Keratinocyte (primary cell): Measurements from ENCODE around the gene FAM50A. TPM values are rescaled to one million over a fixed set of nuclear protein-coding genes. Genes with fewer than 3 reads are reported as not detected.

Experiments
- DNase-seq: peaks from one replicate; pipeline ENCODE4 v3.0.0-alpha.2; 2011; ENCODE audit warnings: low read depth, missing footprints, low spot score
- FAIRE-seq: peaks from 2 replicates; lab custom pipeline; 2011; peaks lifted over from hg19 to GRCh38; lab: Jason Lieb, UNC
- H2AFZ ChIP-seq: 2 replicates; pipeline ENCODE4 v1.6.0; 2012; ENCODE audit warnings: low read length, control low read depth, inconsistent platforms; ENCODE audit not compliant: control insufficient read depth
- H3K27ac ChIP-seq: 2 replicates; pipeline ENCODE4 v1.5.1; 2011; ENCODE audit warnings: low read length; ENCODE audit not compliant: control insufficient read depth, insufficient read depth
- H3K27me3 ChIP-seq: 3 replicates; pipeline ENCODE4 v1.6.0; 2011; ENCODE audit warnings: low read length; ENCODE audit not compliant: control insufficient read depth, insufficient read depth; ENCODE audit errors: extremely low read depth
- H3K36me3 ChIP-seq, 2 experiments: 2 replicates in 1 of 2; 3 replicates in 1 of 2; pipeline ENCODE4 v1.5.1; 2011; ENCODE audit warnings: low read length in 2 of 2, mild to moderate bottlenecking in 1 of 2; ENCODE audit not compliant: control insufficient read depth in 2 of 2, insufficient read depth in 2 of 2; ENCODE audit errors: extremely low read depth in 1 of 2
- H3K4me1 ChIP-seq: 3 replicates; pipeline ENCODE4 v1.5.1; 2011; ENCODE audit warnings: low read length; ENCODE audit not compliant: control insufficient read depth, insufficient read depth; ENCODE audit errors: extremely low read depth
- H3K4me2 ChIP-seq: 3 replicates; pipeline ENCODE4 v1.6.0; 2011; ENCODE audit warnings: low read depth, low read length; ENCODE audit not compliant: control insufficient read depth, insufficient read depth; ENCODE audit errors: extremely low read depth
- H3K4me3 ChIP-seq, 3 experiments: fragments of 200-600 bp in 1 of 3; sonication (generic) in 1 of 3; 2 replicates in 2 of 3; 3 replicates in 1 of 3; pipeline ENCODE4 v1.5.1; 2011 to 2016; ENCODE audit warnings: low read length in 3 of 3, mild to moderate bottlenecking in 3 of 3, control low read depth in 2 of 3, inconsistent platforms in 1 of 3, low read depth in 1 of 3, mixed read lengths in 1 of 3, mixed run types in 1 of 3, moderate library complexity in 1 of 3; ENCODE audit not compliant: control insufficient read depth in 2 of 3, insufficient read depth in 2 of 3; ENCODE audit errors: extremely low read depth in 1 of 3
- H3K79me2 ChIP-seq: 2 replicates; pipeline ENCODE4 v1.6.0; 2012; ENCODE audit warnings: low read length; ENCODE audit not compliant: control insufficient read depth, insufficient read depth
- H3K9ac ChIP-seq: 3 replicates; pipeline ENCODE4 v1.6.0; 2011; ENCODE audit warnings: low read length; ENCODE audit not compliant: control insufficient read depth, insufficient read depth; ENCODE audit errors: extremely low read depth
- H3K9me1 ChIP-seq: 3 replicates; pipeline ENCODE4 v1.6.0; 2011; ENCODE audit warnings: low read length; ENCODE audit not compliant: control insufficient read depth, insufficient read depth; ENCODE audit errors: extremely low read depth
- H3K9me3 ChIP-seq: 2 replicates; pipeline ENCODE4 v1.5.1; 2012; ENCODE audit warnings: low read depth, low read length; ENCODE audit not compliant: control insufficient read depth
- H4K20me1 ChIP-seq: 3 replicates; pipeline ENCODE4 v1.6.0; 2011; ENCODE audit warnings: low read length; ENCODE audit not compliant: control insufficient read depth, insufficient read depth; ENCODE audit errors: extremely low read depth
- EZH2 ChIP-seq: IDR thresholded peaks from one replicate; pipeline ENCODE4 v1.6.1; 2012; ENCODE audit warnings: inconsistent platforms, mild to moderate bottlenecking, low read length, moderate library complexity
- dilution Hi-C: fragments of 300-500 bp; cut with MboI; formaldehyde crosslinking; loops from one replicate; pipeline ENCODE4 v1.7.0; 2020; ENCODE audit warnings: low sequenced_read_pairs; ENCODE audit not compliant: extremely low pct_ligation_motif_present
- polyA plus RNA-seq, 5 experiments: library from polyadenylated mRNA; depleted of rRNA in 3 of 5; stranded (reverse) in 3 of 5; stranded (forward) in 1 of 5; unstranded in 1 of 5; fragments of >200 nt; gene quantifications; 1 replicate in 1 of 5; 2 replicates in 3 of 5; 3 replicates in 1 of 5; pipeline versions ENCODE4 v1.2.1 to v1.2.3, GENCODE V29; 2011 to 2012; ENCODE audit warnings: missing spikeins in 2 of 5, low read depth in 1 of 5, low replicate concordance in 1 of 5
- TF ChIP-seq, protein P1 (sequence below), 3 experiments: IDR thresholded peaks in 1 of 3; conservative IDR thresholded peaks in 1 of 3; optimal IDR thresholded peaks in 1 of 3; 2 replicates in 2 of 3; 3 replicates in 1 of 3; pipeline versions ENCODE3 to v1.5.1; 2011; ENCODE audit warnings: low read length in 3 of 3, mild to moderate bottlenecking in 3 of 3, moderate library complexity in 2 of 3, control low read depth in 1 of 3, inconsistent platforms in 1 of 3; ENCODE audit not compliant: insufficient read depth in 2 of 3; ENCODE audit errors: extremely low read depth in 1 of 3

The FAM50A gene
- polyA plus RNA-seq, 1 donor (not counting 4 experiments of a cell fraction or from before 2014, with no cell fraction given), result 35.7 TPM

DNA sequence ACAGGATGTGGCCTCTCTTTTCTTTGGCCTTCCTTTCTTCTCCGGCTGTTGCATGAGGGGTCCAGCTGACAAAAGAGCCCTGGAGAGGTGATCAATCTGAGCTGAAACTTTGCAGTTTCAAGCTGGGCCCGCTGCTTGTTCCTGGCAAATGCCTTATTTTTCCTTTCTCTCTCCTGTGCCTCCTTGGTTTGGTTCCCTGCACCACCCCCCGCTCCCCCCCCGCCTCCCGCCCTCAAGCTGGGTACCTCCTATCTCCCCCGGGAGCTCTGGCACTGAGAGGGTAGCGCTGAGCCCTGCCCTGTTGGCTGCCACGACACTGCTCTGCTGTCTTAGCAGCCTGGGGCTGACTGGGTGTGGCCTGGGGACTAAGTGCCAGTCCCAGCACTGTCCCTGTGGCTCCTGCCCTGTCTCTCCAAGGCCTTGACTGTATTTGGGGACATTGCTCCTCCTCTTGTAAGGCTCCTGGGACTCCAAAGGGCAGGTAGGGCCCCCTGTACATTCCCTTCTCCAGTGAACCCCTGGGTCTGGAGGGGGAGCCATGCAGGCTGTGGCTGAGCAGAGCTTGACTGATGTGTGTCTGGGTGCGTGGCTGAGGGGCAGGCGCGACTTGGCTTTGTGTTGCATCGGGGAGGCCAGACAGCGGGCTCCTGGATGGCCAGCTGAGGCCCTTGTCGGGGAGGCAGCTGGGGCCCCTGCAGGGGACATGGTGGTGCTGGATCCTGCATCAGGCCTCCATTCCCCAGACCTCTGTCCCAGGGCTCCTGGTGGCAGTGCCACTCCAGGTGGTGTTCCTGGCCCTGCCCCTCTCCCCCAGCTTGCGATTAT, 15.2 kb downstream of the FAM50A start:
- Histone ChIP-seq H3K4me3 (peak overlapping the region; percentile 48 to 62 (median 51)), H3K9me1 (no peaks in the 10 kb centered on the region), H3K4me1 (peaks cover 4% of the 10 kb centered on the region), H3K9me3 (no peaks in the 10 kb centered on the region), H3K4me2 (peak overlapping the region; percentile 66), H2AFZ (no peak overlapping the region), H3K27me3 (no peaks in the 10 kb centered on the region), H4K20me1 (no peaks in the 10 kb centered on the region), H3K79me2 (peaks cover 8% of the 10 kb centered on the region), H3K36me3 (peaks cover 0 to 3% of the 10 kb centered on the region in 2 experiments), H3K9ac (peak overlapping the region; percentile 41), H3K27ac (no peak overlapping the region)
- dilution Hi-C loops, result no loop called here
- no peak for DNase-seq
- TF ChIP-seq EZH2, result no peak
- no peak for FAIRE-seq

DNA sequence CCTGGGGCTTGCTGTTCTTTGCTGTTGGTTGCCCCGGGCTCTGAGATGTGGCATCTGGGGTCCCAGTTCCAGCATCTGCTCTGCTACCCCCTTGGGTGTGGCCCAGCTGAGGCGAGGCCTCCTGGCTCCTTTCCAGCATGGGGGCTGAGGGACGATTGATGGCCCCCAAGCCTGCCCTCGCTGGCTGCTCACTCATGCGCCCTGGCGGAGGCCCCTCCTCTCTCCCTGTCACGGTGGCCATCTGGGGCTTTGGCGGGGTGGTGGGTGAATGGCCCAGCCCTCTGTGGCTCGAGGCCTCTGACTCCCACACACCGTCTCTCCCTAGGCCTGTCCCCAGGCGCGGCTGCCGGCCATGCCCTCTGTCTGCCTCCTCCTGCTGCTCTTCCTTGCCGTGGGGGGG, 15.9 kb downstream of the FAM50A start:
- dilution Hi-C loops, result no loop called here
- H3K9me3 ChIP-seq, result no peaks in the 10 kb centered on the region
- peaks cover 8% of the 10 kb centered on the region for H3K79me2 ChIP-seq
- peaks cover 4% of the 10 kb centered on the region for H3K4me1 ChIP-seq
- H2AFZ ChIP-seq, result no peak overlapping the region
- FAIRE-seq (no peak), DNase-seq (no peak)
- no peaks in the 10 kb centered on the region for H4K20me1 ChIP-seq
- TF ChIP-seq, protein P1, sequence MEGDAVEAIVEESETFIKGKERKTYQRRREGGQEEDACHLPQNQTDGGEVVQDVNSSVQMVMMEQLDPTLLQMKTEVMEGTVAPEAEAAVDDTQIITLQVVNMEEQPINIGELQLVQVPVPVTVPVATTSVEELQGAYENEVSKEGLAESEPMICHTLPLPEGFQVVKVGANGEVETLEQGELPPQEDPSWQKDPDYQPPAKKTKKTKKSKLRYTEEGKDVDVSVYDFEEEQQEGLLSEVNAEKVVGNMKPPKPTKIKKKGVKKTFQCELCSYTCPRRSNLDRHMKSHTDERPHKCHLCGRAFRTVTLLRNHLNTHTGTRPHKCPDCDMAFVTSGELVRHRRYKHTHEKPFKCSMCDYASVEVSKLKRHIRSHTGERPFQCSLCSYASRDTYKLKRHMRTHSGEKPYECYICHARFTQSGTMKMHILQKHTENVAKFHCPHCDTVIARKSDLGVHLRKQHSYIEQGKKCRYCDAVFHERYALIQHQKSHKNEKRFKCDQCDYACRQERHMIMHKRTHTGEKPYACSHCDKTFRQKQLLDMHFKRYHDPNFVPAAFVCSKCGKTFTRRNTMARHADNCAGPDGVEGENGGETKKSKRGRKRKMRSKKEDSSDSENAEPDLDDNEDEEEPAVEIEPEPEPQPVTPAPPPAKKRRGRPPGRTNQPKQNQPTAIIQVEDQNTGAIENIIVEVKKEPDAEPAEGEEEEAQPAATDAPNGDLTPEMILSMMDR (optimal IDR thresholded peaks at IDR 0.05 in 1 of 3, IDR thresholded peaks at IDR 0.05 in 1 of 3, conservative IDR thresholded peaks at IDR 0.05 in 1 of 3; ENCODE audit: extremely low read depth in 1 of 3, insufficient read depth in 2 of 3, low read length in 3 of 3), result no peak
- no peak for TF ChIP-seq EZH2
- no peak overlapping the region for H3K9ac ChIP-seq
- H3K36me3 ChIP-seq, result peaks cover 0 to 3% of the 10 kb centered on the region in 2 experiments
- H3K4me3 ChIP-seq, result peak overlapping the region in 1 of 3 experiments; percentile 48
- H3K27me3 ChIP-seq, result no peaks in the 10 kb centered on the region
- no peaks in the 10 kb centered on the region for H3K9me1 ChIP-seq
- peak overlapping the region; percentile 66 for H3K4me2 ChIP-seq
- no peak overlapping the region for H3K27ac ChIP-seq
